HG03565 (cell line): ENCODE measurements around the gene C16orf74.

ENCODE experiments used
- ATAC-seq: cut with Tn5 transposase; IDR thresholded peaks from one replicate; pipeline ENCODE4 v1.9.1; 2021; ENCODE audit warnings: mild to moderate bottlenecking, moderate library complexity; ENCODE audit not compliant: unreplicated experiment

C16orf74 gene

DNA sequence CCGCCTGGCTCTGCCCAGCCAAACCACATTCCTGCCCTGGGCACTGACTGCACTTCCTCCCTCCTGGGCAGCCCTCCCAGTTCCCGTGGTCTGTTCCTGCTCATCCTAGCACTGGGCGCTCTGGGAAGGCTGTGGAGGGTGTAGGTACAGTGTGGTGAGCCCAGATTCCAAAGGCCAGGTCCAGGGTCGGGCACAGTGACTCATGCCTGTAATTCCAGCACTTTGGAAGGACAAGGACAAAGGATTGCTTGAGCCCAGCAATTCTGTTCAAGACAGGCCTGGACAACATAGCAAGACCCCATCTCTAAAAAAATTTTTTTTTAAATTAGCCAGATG lies 30.6 kb downstream of the C16orf74 start:
- no peak for ATAC-seq

- ATAC-seq, result no peak
Measured at GRCh38 chr16:85719605-85720301, 31.1 kb downstream of the C16orf74 start.

GRCh38 chr16:85718682-85719081 lies 32.2 kb downstream of the C16orf74 start:
- ATAC-seq, result no peak

DNA sequence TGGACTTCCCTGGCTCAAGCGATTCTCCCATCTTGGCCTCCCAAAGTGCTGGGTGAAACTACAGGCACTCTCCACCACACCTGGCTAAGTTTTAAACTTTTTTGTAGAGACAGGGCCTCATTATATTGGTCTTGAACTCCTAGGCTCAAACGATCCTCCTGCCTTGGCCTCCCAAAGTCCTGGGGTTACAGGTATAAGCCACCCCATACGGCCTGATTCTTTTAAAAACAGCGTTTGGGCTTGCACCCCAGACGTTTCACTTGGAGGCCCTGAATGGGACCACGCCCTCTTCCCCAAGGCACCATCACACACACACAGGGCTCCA lies 32.8 kb downstream of the C16orf74 start:
- no peak for ATAC-seq

GRCh38 chr16:85717393-85718152 lies 33.3 kb downstream of the C16orf74 start:
- ATAC-seq, result no peak

DNA sequence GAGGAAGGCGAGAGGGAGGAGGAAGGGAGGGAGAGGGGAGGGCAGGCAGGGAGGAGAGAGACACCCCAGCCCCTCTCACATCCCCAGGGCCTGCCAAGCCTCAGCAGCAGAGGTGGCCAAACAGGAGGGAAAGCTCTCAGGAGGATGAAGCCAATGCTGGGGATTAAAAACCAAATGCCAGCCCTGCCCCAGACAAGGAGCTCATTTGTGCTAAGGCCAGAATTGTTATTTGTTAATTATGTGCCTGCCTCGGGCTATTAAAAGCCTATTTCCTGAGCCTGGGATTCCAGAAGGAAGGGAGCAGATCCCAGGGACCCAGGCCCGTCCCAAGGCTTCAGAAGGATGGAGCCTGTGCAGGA lies 34.2 kb downstream of the C16orf74 start:
- no peak for ATAC-seq

DNA sequence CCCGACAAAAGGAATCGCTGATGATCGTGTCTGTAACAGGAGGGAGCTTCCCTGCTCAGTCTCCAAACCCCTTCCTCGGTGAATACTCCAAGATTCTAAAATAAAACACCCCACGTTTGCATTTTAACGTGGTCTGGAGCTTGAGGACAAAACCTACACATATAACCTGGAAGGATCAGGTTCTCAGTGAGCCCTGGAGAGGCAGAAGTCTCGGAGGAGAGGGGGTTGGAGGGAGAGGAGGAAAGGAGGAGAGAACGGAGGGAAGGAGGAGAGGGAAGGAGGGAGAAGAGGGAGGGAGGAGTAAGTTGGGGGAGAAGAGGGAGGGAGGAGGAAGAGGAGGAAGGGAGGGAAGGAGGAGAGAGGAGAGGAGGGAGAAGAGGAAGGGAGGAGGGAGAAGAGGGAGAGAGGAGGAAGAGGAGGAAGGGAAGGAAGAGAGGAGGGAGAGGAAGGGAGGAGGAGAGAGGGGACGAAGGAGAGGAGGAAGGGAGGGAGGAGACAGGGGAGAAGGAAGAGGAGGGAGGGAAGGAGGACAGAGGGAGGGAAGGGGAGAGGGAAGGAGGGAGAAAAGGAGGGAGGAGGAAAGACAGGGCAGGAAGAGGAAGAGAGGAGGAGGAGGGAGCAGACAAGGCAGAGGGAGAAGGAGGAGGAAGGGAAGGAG lies 34.7 kb downstream of the C16orf74 start:
- ATAC-seq, result no peak

DNA sequence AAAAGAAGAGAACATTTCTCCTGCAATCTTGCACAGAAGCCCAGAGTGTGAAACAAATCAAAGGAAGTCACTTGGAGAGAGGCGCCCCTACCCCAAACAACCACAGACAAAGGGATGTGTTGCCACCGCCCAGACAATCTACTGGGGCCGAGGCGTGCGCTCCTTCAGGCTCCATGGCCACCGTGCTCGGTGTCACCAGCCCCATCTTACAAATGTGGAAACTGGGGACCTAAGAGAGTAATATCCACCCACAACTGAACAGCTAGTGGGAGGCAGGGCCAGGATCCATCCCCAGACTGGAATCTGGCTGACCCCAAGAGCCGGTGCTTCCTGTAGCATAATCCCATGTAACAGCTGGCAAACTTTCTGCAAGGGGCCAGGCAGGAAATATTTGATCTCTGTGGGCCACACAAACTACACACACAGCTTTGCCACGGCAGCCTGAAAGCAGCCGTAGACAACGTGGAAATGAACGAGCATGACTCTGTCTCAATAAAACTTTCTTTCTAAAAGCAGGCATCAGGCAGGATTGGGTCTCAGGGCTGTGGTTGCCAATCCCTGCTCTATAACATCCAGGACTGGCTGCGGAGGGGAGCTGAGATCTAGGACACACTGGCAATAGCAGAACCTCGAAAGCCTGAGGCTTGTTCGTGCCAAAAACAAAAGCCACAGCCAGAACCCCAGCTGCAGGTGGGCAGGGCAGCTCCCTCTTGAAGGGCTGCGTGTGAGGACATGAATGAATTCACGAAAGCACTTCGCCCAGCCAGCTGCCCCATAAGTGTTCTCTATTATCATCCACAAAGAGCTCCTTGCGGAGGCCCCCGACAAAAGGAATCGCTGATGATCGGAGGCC lies 35.5 kb downstream of the C16orf74 start:
- no peak for ATAC-seq

DNA sequence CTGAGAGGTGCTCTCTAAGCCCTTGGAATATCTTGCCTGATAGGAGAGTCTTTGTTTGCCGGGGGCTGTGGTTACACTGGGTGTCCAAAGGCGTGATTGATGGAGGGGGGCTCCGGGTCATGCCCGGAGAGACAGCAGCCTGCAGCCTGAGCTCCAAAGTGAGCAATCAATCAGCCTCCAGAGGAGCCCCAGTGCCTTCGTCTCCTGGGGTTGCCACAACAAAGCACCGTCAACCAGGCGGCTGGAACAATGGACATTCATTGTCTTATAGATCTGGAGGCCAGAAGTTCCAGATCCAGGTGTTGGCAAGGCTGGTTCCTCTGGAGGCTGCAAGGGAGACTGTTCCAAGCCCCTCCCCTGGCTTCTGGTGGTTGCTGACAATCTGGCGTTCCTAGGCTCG lies 38.1 kb downstream of the C16orf74 start:
- no peak for ATAC-seq

GRCh38 chr16:85711982-85712587 lies 38.8 kb downstream of the C16orf74 start:
- ATAC-seq, result no peak

- ATAC-seq, result no peak
Measured at GRCh38 chr16:85710732-85711131, 40.2 kb downstream of the C16orf74 start.

DNA sequence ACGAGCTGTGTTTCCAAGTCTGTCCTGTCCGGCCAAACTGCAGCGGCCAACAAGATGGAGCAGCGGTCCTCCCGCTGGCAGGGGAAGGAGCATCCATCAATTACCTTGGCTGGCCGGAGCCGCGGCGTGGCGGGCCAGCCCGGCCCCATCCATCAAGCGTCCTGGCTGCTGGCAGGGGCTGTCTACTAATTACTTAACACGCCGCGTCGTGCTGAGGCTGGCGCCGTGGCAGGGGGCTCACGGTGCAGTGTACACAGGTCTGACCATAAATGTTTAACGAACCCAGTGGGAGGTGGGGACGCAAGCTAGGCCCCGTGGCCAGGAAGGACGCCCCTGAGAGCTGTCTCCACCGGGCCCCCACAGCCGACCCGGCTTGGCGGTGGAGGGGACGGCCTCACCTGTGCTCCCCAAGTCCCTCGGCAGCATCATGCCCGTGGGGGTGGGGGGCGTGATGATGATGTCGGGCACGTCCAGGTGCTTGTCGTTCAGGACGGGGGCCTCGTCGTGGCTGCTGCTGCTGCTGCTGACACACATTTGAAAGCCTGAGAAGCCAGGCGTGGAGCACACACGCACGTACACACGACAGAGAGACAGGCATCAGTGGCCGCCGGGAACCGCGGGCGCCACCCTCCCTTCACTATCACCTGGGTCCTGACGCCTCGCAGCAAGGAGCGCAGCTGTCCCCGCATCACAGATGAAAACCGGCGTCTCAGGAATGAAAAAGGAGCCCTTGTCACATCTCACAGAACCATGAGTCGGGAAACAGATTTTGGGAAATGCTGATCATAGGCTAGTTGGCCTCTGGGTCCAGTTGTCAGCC lies 40.9 kb downstream of the C16orf74 start:
- ATAC-seq, result no peak

GRCh38 chr16:85708338-85708737 lies 42.6 kb downstream of the C16orf74 start:
- ATAC-seq, result no peak

GRCh38 chr16:85707528-85708095 lies 43.3 kb downstream of the C16orf74 start:
- ATAC-seq, result no peak

DNA sequence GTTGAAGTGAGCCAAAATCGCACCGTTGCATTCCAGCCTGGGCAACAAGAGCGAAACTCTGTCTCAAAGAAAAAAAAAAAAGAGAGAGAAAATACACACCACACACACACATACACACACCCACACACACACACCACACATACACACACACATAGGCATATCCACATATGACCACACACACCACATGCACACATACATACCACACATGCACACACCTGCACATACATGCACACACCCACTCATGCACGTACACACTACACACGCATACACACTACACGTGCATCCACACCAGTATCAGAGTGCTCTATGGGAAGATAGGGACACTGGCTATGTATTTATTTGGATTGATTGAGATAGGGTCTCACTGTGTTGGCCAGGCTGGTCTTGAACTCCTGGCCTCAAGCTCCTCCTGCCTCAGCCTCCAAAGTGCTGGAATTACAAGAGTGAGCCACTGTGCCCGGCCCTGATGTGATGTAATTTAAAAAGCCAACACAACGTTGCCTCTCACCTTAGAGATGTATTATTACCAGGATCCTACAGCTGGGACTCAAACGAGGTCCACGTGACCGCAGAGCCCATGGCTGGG lies 44.4 kb downstream of the C16orf74 start:
- ATAC-seq, result no peak

DNA sequence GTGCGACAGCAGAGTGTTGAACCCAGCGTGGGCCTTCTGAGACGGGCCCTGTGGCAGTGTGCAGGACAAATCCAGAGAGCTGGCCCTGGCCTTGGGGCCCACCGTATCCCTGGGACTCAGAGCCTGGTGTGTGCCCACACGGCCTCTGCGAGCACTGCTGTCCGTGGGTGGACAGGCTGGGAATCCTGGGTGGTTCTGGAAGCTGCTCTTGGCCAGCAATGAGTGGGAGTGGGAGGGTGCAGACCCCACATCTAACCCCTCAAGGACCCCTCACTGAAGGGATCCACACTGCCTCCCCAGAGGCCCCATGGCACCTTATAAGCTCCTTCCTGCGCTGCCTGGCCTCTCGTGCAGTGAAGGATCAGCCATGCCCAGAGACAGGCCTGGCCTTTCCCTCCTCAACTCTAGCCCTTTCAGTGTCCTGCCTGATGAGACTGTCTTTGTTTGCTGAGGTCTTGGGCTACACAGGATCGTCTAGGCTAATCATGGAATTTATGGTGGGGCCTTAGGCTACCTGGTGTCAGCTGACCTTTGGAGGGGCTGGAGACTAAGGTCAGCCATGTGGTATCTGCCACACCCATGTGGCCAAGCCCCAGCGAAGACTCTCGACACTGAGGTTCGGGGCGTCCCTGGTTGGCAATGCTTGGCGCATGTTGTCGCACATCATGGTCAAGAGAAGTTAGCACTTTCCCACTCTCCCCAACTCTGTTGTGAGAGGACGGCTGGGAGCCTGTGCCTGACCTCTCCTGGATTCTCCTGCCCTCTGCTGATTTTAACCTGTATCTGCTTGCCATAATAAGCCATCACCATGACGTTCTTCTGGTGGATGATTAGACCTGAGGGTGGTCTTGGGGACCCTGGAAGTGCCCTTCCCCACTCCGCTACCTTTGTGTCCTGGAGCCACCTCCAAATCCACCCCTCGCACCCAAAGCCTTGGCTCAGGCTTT lies 45.7 kb downstream of the C16orf74 start:
- no peak for ATAC-seq

DNA sequence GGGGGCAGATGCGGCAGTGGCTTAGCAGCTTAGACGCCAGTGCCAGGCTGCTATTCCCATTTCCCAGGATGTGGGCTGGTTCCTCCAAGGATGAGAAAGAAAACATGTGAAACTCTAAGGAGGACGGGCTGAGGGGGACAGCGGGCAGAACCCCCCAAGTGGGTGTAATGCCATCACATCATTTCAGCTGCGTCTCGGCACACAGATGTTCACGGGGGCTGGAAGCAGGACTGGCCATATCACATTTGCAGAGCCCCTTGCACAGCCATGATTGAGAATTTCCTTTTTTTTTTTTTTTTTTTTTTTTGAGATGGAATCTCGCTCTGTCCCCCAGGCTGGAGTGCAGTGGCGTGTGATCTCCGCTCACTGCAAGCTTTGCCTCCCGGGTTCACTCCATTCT lies 46.9 kb downstream of the C16orf74 start:
- ATAC-seq, result no peak

GRCh38 chr16:85699628-85700027 lies 51.3 kb downstream of the C16orf74 start:
- ATAC-seq, result no peak
